ENCODE data around the gene CABCOCO1. TPM values are rescaled to one million over a fixed set of nuclear protein-coding genes. Genes with fewer than 3 reads are reported as not detected.
"Not testable (repeated sequence)": the region's sequence is repeated elsewhere in the genome, so short reads cannot be mapped to it uniquely, and the experiment has no call there.

CABCOCO1 gene
- total RNA-seq, 2 experiments from 2014 or later = not detected

- no peak for DNase-seq
- no peak overlapping the region for H3K4me3 Mint-ChIP-seq
- H3K36me3 Mint-ChIP-seq (ENCODE audit: low read depth) = no peaks in the 10 kb centered on the region
- no peak overlapping the region for H3K27ac Mint-ChIP-seq
- ChIA-PET CTCF (interaction anchor here (0.9 to 1.1 kb wide), 2 partner anchors 14 to 15 kb away, joined by 3 read pairs; no protein-coding TSS in a partner anchor), POLR2A (interaction anchor here (0.6 kb wide), 1 partner anchor 546 kb away, joined by 3 read pairs; no protein-coding TSS in a partner anchor)
- peaks cover 33% of the 10 kb centered on the region for H3K27me3 Mint-ChIP-seq
- H3K4me1 Mint-ChIP-seq = peaks cover 3% of the 10 kb centered on the region
- no peaks in the 10 kb centered on the region for H3K9me3 Mint-ChIP-seq
Observed at GRCh38 chr10:61735882-61736281, 73.2 kb downstream of the CABCOCO1 start.

GRCh38 chr10:61737455-61737854 lies 74.7 kb downstream of the CABCOCO1 start:
- POLR2A ChIA-PET; CTCF ChIA-PET; DNase-seq; H3K4me3 Mint-ChIP-seq; H3K4me1 Mint-ChIP-seq; H3K9me3 Mint-ChIP-seq; H3K36me3 Mint-ChIP-seq (ENCODE audit: low read depth); H3K27ac Mint-ChIP-seq: not testable (repeated sequence)
- H3K27me3 Mint-ChIP-seq = peaks cover 27% of the 10 kb centered on the region

GRCh38 chr10:61742812-61743211 lies 80.1 kb downstream of the CABCOCO1 start:
- H3K27me3 Mint-ChIP-seq = no peaks in the 10 kb centered on the region
- H3K36me3 Mint-ChIP-seq (ENCODE audit: low read depth) = no peaks in the 10 kb centered on the region
- CTCF ChIA-PET = no interaction called here

GRCh38 chr10:61744469-61744868 lies 81.7 kb downstream of the CABCOCO1 start:
- Mint-ChIP-seq H3K4me1 (no peaks in the 10 kb centered on the region), H3K36me3 (ENCODE audit: low read depth) (no peaks in the 10 kb centered on the region), H3K27me3 (no peaks in the 10 kb centered on the region), H3K27ac (no peak overlapping the region), H3K9me3 (peaks cover 4% of the 10 kb centered on the region), H3K4me3 (no peak overlapping the region)
- CTCF ChIA-PET = no interaction called here
- POLR2A ChIA-PET = no interaction called here
- DNase-seq = no peak

More at GRCh38 chr10:61742812-61743211, 80.1 kb downstream of the CABCOCO1 start:
- DNase-seq = no peak
- Mint-ChIP-seq H3K4me1 (no peaks in the 10 kb centered on the region), H3K4me3 (no peak overlapping the region), H3K9me3 (peaks cover 4% of the 10 kb centered on the region), H3K27ac (no peak overlapping the region)
- POLR2A ChIA-PET = no interaction called here

- Mint-ChIP-seq H3K36me3 (ENCODE audit: low read depth) (no peaks in the 10 kb centered on the region), H3K27ac (no peak overlapping the region), H3K4me3 (no peak overlapping the region), H3K4me1 (peaks cover 8% of the 10 kb centered on the region), H3K9me3 (peaks cover 4% of the 10 kb centered on the region), H3K27me3 (no peaks in the 10 kb centered on the region)
- ChIA-PET POLR2A (no interaction called here), CTCF (interaction anchor here (1.1 kb wide), 1 partner anchor 89 kb away, joined by 3 read pairs; no protein-coding TSS in a partner anchor)
- no peak for DNase-seq
Observed at GRCh38 chr10:61746377-61746776, 83.6 kb downstream of the CABCOCO1 start.

- Mint-ChIP-seq H3K9me3 (peaks cover 4% of the 10 kb centered on the region), H3K36me3 (ENCODE audit: low read depth) (no peaks in the 10 kb centered on the region), H3K4me3 (no peak overlapping the region), H3K4me1 (peaks cover 17% of the 10 kb centered on the region), H3K27ac (no peak overlapping the region), H3K27me3 (no peaks in the 10 kb centered on the region)
- no peak for DNase-seq
- ChIA-PET CTCF (interaction anchor here (1.1 kb wide), 2 partner anchors 14 to 88 kb away, joined by 3 read pairs; no protein-coding TSS in a partner anchor), POLR2A (no interaction called here)
Observed at GRCh38 chr10:61747307-61747706, 84.6 kb downstream of the CABCOCO1 start.

GRCh38 chr10:61749291-61749690 lies 86.6 kb downstream of the CABCOCO1 start:
- POLR2A ChIA-PET = no interaction called here
- H3K27me3 Mint-ChIP-seq = no peaks in the 10 kb centered on the region
- DNase-seq = no peak
- peaks cover 28% of the 10 kb centered on the region for H3K4me1 Mint-ChIP-seq
- H3K9me3 Mint-ChIP-seq = peaks cover 4% of the 10 kb centered on the region
- H3K4me3 Mint-ChIP-seq = no peak overlapping the region
- CTCF ChIA-PET = interaction anchor here (0.8 kb wide), 1 partner anchor 14 kb away, joined by 3 read pairs; no protein-coding TSS in a partner anchor
- peaks cover 5% of the 10 kb centered on the region for H3K36me3 Mint-ChIP-seq (ENCODE audit: low read depth)
- H3K27ac Mint-ChIP-seq = no peak overlapping the region

- POLR2A ChIA-PET = interaction anchor here (0.6 kb wide), 1 partner anchor 610 kb away, joined by 11 read pairs; no protein-coding TSS in a partner anchor
Observed at GRCh38 chr10:61750943-61751471, 88.3 kb downstream of the CABCOCO1 start.

GRCh38 chr10:61751599-61751998 lies 88.9 kb downstream of the CABCOCO1 start:
- Mint-ChIP-seq H3K27me3 (no peaks in the 10 kb centered on the region), H3K4me3 (no peak overlapping the region), H3K9me3 (no peaks in the 10 kb centered on the region), H3K27ac (peak overlapping the region; percentile 91), H3K36me3 (ENCODE audit: low read depth) (peaks cover 5% of the 10 kb centered on the region), H3K4me1 (peaks cover 28% of the 10 kb centered on the region)
- DNase-seq = no peak
- ChIA-PET POLR2A (no interaction called here), CTCF (interaction anchor here (0.6 to 3.6 kb wide), 16 partner anchors 7 to 119 kb away, joined by 3 to 19 read pairs (median 6); no protein-coding TSS in a partner anchor)

More at GRCh38 chr10:61750943-61751471, 88.3 kb downstream of the CABCOCO1 start:
- DNase-seq = peak; percentile 72
- Mint-ChIP-seq H3K9me3 (no peaks in the 10 kb centered on the region), H3K27ac (peak overlapping the region; percentile 79), H3K36me3 (ENCODE audit: low read depth) (peaks cover 5% of the 10 kb centered on the region), H3K4me1 (peaks cover 28% of the 10 kb centered on the region), H3K27me3 (no peaks in the 10 kb centered on the region), H3K4me3 (no peak overlapping the region)
- CTCF ChIA-PET = interaction anchor here (0.6 to 3.6 kb wide), 23 partner anchors 8 to 1714 kb away, joined by 3 to 19 read pairs (median 4); no protein-coding TSS in a partner anchor

GRCh38 chr10:61752111-61753011 lies 89.6 kb downstream of the CABCOCO1 start:
- Mint-ChIP-seq H3K27ac (peak overlapping the region; percentile 91), H3K4me1 (peaks cover 28% of the 10 kb centered on the region), H3K4me3 (peak overlapping the region; percentile 32), H3K9me3 (no peaks in the 10 kb centered on the region), H3K36me3 (ENCODE audit: low read depth) (peaks cover 5% of the 10 kb centered on the region), H3K27me3 (no peaks in the 10 kb centered on the region)
- DNase-seq = no peak
- CTCF ChIA-PET = interaction anchor here (0.7 to 3.6 kb wide), 7 partner anchors 9 to 116 kb away, joined by 3 to 19 read pairs (median 7); no protein-coding TSS in a partner anchor
- POLR2A ChIA-PET = interaction anchor here (0.7 kb wide), 1 partner anchor 235 kb away, joined by 3 read pairs; no protein-coding TSS in a partner anchor

GRCh38 chr10:61753453-61753852 lies 90.7 kb downstream of the CABCOCO1 start:
- Mint-ChIP-seq H3K4me3 (no peak overlapping the region), H3K36me3 (ENCODE audit: low read depth) (peaks cover 5% of the 10 kb centered on the region), H3K9me3 (no peaks in the 10 kb centered on the region), H3K4me1 (peaks cover 28% of the 10 kb centered on the region), H3K27me3 (no peaks in the 10 kb centered on the region), H3K27ac (no peak overlapping the region)
- ChIA-PET POLR2A (no interaction called here), CTCF (interaction anchor here (1.1 to 3.6 kb wide), 2 partner anchors 8 to 11 kb away, joined by 3 to 19 read pairs; no protein-coding TSS in a partner anchor)
- DNase-seq = no peak

GRCh38 chr10:61754587-61755550 lies 92.1 kb downstream of the CABCOCO1 start:
- CTCF ChIA-PET = no interaction called here
- peaks cover 28% of the 10 kb centered on the region for H3K4me1 Mint-ChIP-seq
- no peak overlapping the region for H3K27ac Mint-ChIP-seq

More at GRCh38 chr10:61754587-61755550, 92.1 kb downstream of the CABCOCO1 start:
- POLR2A ChIA-PET = no interaction called here
- H3K36me3 Mint-ChIP-seq (ENCODE audit: low read depth) = peaks cover 5% of the 10 kb centered on the region
- H3K4me3 Mint-ChIP-seq = no peak overlapping the region
- no peak for DNase-seq
- H3K27me3 Mint-ChIP-seq = no peaks in the 10 kb centered on the region
- H3K9me3 Mint-ChIP-seq = no peaks in the 10 kb centered on the region
